ENCODE data around the gene PRDM16.

Gene PRDM16

GRCh38 chr1:3480369-3480719, 411.3 kb downstream of the PRDM16 start:
- H3F3A ChIP-seq (ENCODE audit: insufficient read depth, low read length) = no peaks in the 10 kb centered on the region
- TF ChIP-seq, protein P1, sequence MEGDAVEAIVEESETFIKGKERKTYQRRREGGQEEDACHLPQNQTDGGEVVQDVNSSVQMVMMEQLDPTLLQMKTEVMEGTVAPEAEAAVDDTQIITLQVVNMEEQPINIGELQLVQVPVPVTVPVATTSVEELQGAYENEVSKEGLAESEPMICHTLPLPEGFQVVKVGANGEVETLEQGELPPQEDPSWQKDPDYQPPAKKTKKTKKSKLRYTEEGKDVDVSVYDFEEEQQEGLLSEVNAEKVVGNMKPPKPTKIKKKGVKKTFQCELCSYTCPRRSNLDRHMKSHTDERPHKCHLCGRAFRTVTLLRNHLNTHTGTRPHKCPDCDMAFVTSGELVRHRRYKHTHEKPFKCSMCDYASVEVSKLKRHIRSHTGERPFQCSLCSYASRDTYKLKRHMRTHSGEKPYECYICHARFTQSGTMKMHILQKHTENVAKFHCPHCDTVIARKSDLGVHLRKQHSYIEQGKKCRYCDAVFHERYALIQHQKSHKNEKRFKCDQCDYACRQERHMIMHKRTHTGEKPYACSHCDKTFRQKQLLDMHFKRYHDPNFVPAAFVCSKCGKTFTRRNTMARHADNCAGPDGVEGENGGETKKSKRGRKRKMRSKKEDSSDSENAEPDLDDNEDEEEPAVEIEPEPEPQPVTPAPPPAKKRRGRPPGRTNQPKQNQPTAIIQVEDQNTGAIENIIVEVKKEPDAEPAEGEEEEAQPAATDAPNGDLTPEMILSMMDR (IDR thresholded peaks at IDR 0.05; ENCODE audit: low read length) = no peak
- no peak for TF ChIP-seq EZH2 (IDR thresholded peaks at IDR 0.05; ENCODE audit: borderline replicate concordance, low read length)
- no peaks in the 10 kb centered on the region for H3K4me1 ChIP-seq (ENCODE audit: insufficient read depth, low read length, severe bottlenecking)
- H3K4me2 ChIP-seq (ENCODE audit: low read length) = no peak overlapping the region
- H4K20me1 ChIP-seq (ENCODE audit: insufficient read depth, low read length) = no peaks in the 10 kb centered on the region
- H3K36me3 ChIP-seq (ENCODE audit: insufficient read depth, low read length) = no peaks in the 10 kb centered on the region
- no peaks in the 10 kb centered on the region; the same call in 1 of the 2 replicates for H3K27me3 ChIP-seq (ENCODE audit: insufficient read depth, low read length)
- no peak overlapping the region for H3K4me3 ChIP-seq (ENCODE audit: low read depth, low read length, poor library complexity, severe bottlenecking)
- no peak overlapping the region for H3K9ac ChIP-seq (ENCODE audit: low read length)
- H3K79me2 ChIP-seq (ENCODE audit: insufficient read depth, low read length) = no peaks in the 10 kb centered on the region
- no peak overlapping the region for H2AFZ ChIP-seq (ENCODE audit: low read length)
- H3K9me3 ChIP-seq (ENCODE audit: low read length) = no peaks in the 10 kb centered on the region
- no peaks in the 10 kb centered on the region for H3K9me2 ChIP-seq (ENCODE audit: low read depth, low read length)
- H3K27ac ChIP-seq (ENCODE audit: low read depth, low read length, poor library complexity, severe bottlenecking) = no peak overlapping the region

- Histone ChIP-seq H3K9me3 (ENCODE audit: low read length) (no peaks in the 10 kb centered on the region), H2AFZ (ENCODE audit: low read length) (no peak overlapping the region), H3K4me2 (ENCODE audit: low read length) (no peak overlapping the region), H3K4me1 (ENCODE audit: insufficient read depth, low read length, severe bottlenecking) (no peaks in the 10 kb centered on the region), H3K27ac (ENCODE audit: low read depth, low read length, poor library complexity, severe bottlenecking) (no peak overlapping the region), H3F3A (ENCODE audit: insufficient read depth, low read length) (no peaks in the 10 kb centered on the region), H3K79me2 (ENCODE audit: insufficient read depth, low read length) (no peaks in the 10 kb centered on the region), H3K9ac (ENCODE audit: low read length) (no peak overlapping the region), H3K27me3 (ENCODE audit: insufficient read depth, low read length) (no peaks in the 10 kb centered on the region; the same call in 1 of the 2 replicates), H3K4me3 (ENCODE audit: low read depth, low read length, poor library complexity, severe bottlenecking) (no peak overlapping the region), H4K20me1 (ENCODE audit: insufficient read depth, low read length) (no peaks in the 10 kb centered on the region), H3K36me3 (ENCODE audit: insufficient read depth, low read length) (no peaks in the 10 kb centered on the region), H3K9me2 (ENCODE audit: low read depth, low read length) (no peaks in the 10 kb centered on the region)
- no peak for TF ChIP-seq EZH2 (IDR thresholded peaks at IDR 0.05; ENCODE audit: borderline replicate concordance, low read length)
- TF ChIP-seq, protein P1 (IDR thresholded peaks at IDR 0.05; ENCODE audit: low read length) = no peak
Observed at GRCh38 chr1:3481046-3481445, 412.0 kb downstream of the PRDM16 start.

DNA sequence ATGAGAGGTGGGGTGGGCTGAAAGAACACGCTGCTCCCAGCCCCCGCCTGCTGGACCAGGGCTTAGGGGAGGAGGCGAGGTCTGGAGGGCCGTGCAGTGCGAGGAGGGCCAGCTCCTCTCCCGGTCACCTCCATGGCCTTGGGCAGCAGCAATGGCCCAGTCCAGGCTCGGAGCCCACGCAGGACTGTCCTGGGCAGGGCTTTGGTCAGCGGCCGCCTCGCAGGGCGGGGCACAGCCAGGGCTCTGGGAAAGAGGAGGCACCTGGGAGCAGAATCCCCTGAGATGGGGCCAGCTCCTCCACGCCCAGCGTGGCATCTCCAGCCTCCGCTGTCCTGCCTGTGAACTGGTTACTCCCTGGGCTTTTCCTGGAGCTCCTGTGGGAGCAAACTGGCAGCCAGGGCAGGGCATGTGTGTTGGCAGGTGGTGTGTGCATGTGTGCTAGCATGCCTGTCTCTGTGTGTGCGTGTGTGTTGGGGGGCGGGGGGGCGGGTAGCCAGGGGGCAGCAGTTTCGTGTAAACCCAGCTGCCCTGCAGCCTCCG, 412.9 kb downstream of the PRDM16 start:
- no peaks in the 10 kb centered on the region for H3K4me1 ChIP-seq (ENCODE audit: insufficient read depth, low read length, severe bottlenecking)
- H3K36me3 ChIP-seq (ENCODE audit: insufficient read depth, low read length) = no peaks in the 10 kb centered on the region
- H3K27ac ChIP-seq (ENCODE audit: low read depth, low read length, poor library complexity, severe bottlenecking) = no peak overlapping the region
- no peaks in the 10 kb centered on the region for H4K20me1 ChIP-seq (ENCODE audit: insufficient read depth, low read length)
- no peaks in the 10 kb centered on the region for H3K9me3 ChIP-seq (ENCODE audit: low read length)
- no peak overlapping the region for H3K4me2 ChIP-seq (ENCODE audit: low read length)
- H2AFZ ChIP-seq (ENCODE audit: low read length) = no peak overlapping the region
- no peaks in the 10 kb centered on the region for H3F3A ChIP-seq (ENCODE audit: insufficient read depth, low read length)
- no peaks in the 10 kb centered on the region for H3K9me2 ChIP-seq (ENCODE audit: low read depth, low read length)
- no peak overlapping the region for H3K9ac ChIP-seq (ENCODE audit: low read length)
- TF ChIP-seq, protein P1 (IDR thresholded peaks at IDR 0.05; ENCODE audit: low read length) = no peak
- TF ChIP-seq EZH2 (IDR thresholded peaks at IDR 0.05; ENCODE audit: borderline replicate concordance, low read length) = no peak
- H3K79me2 ChIP-seq (ENCODE audit: insufficient read depth, low read length) = no peaks in the 10 kb centered on the region
- no peaks in the 10 kb centered on the region; the same call in 1 of the 2 replicates for H3K27me3 ChIP-seq (ENCODE audit: insufficient read depth, low read length)
- no peak overlapping the region for H3K4me3 ChIP-seq (ENCODE audit: low read depth, low read length, poor library complexity, severe bottlenecking)

Measured in OCI-LY1 (cell line).